ENCODE measurements around the gene WDR76. TPM values are rescaled to one million over a fixed set of nuclear protein-coding genes. Genes with fewer than 3 reads are reported as not detected.
"Not testable (repeated sequence)": the region's sequence is repeated elsewhere in the genome, so short reads cannot be mapped to it uniquely, and the experiment has no call there.

Gene WDR76
- total RNA-seq, 2 donors from 2014 or later: 6.2 to 6.9 TPM

GRCh38 chr15:43831519-43832052 is 4.8 kb downstream of the WDR76 start:
- H3K27me3 ChIP-seq; H3K4me1 ChIP-seq; H3K27ac ChIP-seq; DNase-seq; H3K9me3 ChIP-seq; H3K4me3 ChIP-seq; H3K36me3 ChIP-seq (replicated peaks in 1 of 2; ENCODE audit: insufficient read depth in 1 of 2, low read depth in 2 of 2); ATAC-seq; intact Hi-C loops (cut with DNase I): not testable (repeated sequence)
- 89 to 95% methylated on average over 14 of the region's 14 CpGs for WGBS, 2 donors

DNA sequence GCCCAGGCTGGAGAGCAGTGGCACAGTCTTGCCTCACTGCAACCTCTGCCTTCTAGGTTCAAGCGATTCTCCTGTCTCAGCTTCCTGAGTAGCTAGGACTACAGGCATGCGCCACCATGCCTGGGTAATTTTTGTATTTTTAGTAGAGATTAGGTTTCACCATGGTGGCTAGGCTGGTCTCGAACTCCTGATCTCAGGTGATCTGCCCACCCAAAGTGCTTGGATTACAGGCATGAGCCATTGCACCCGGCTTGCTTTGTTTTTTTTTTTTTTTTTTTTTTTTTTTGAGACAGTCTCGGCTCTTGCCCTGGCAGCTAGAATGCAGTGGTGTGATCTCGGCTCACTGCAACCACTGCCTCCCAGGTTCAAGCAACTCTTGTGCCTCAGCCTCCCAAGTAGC is 5.7 kb downstream of the WDR76 start:
- H3K27ac ChIP-seq; H3K9me3 ChIP-seq; H3K27me3 ChIP-seq; ATAC-seq; intact Hi-C loops (cut with DNase I); DNase-seq; H3K36me3 ChIP-seq (replicated peaks in 1 of 2; ENCODE audit: insufficient read depth in 1 of 2, low read depth in 2 of 2); H3K4me3 ChIP-seq; H3K4me1 ChIP-seq: not testable (repeated sequence)
- WGBS, 2 donors: 90 to 95% methylated on average over 6 of the region's 6 CpGs

- intact Hi-C loops (cut with DNase I): no loop called here
- DNase-seq (no peak), ATAC-seq (no peak)
Measured at GRCh38 chr15:43845421-43845820, 18.6 kb downstream of the WDR76 start.

DNA sequence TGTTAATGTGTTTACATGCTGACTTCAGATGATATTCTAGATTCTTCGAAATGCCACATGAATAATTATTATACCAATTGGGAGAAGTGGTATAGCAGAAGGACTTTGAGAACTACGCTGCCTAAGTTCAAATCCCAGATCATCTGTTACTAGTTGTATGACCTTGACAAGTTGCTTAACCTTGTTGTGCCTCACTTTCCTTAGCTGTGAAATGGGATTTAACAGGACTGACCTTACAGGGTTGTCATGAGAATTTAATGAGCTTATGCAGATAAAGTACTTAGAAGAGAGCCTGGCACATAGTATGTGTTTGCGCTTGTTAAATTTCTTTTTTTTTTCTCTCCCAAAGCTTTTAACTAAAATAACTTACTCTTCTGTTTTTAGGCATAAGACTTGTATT is 24.4 kb downstream of the WDR76 start:
- TF ChIP-seq POLR2A (IDR thresholded peaks at IDR 0.05): no peak
- no peak for TF ChIP-seq CTCF (IDR thresholded peaks at IDR 0.05)
- ATAC-seq (no peak), DNase-seq (no peak)
- WGBS, 2 donors: 94 to 98% methylated on average over 3 of the region's 3 CpGs
- intact Hi-C loops (cut with DNase I): no loop called here
- H3K9me3 ChIP-seq: no peaks in the 10 kb centered on the region
- H3K4me3 ChIP-seq: no peak overlapping the region
- H3K27ac ChIP-seq: no peak overlapping the region
- H3K27me3 ChIP-seq: no peaks in the 10 kb centered on the region
- H3K36me3 ChIP-seq (replicated peaks in 1 of 2; ENCODE audit: insufficient read depth in 1 of 2, low read depth in 2 of 2): peaks cover 0 to 2% of the 10 kb centered on the region in 2 donors
- no peaks in the 10 kb centered on the region for H3K4me1 ChIP-seq

More at GRCh38 chr15:43845421-43845820, 18.6 kb downstream of the WDR76 start:
- Histone ChIP-seq H3K4me3 (no peak overlapping the region), H3K36me3 (replicated peaks in 1 of 2; ENCODE audit: insufficient read depth in 1 of 2, low read depth in 2 of 2) (no peaks in the 10 kb centered on the region), H3K27ac (no peak overlapping the region), H3K9me3 (no peaks in the 10 kb centered on the region), H3K4me1 (no peaks in the 10 kb centered on the region), H3K27me3 (no peaks in the 10 kb centered on the region)
- TF ChIP-seq POLR2A (IDR thresholded peaks at IDR 0.05) (no peak), CTCF (IDR thresholded peaks at IDR 0.05) (no peak)

GRCh38 chr15:43852607-43853006 is 25.8 kb downstream of the WDR76 start:
- 97 to 100% methylated on average over 4 of the region's 4 CpGs for WGBS, 2 donors
- no peaks in the 10 kb centered on the region for H3K27me3 ChIP-seq
- ATAC-seq: no peak

More at GRCh38 chr15:43852607-43853006, 25.8 kb downstream of the WDR76 start:
- H3K9me3 ChIP-seq: no peaks in the 10 kb centered on the region
- H3K36me3 ChIP-seq (replicated peaks in 1 of 2; ENCODE audit: insufficient read depth in 1 of 2, low read depth in 2 of 2): peaks cover 0 to 2% of the 10 kb centered on the region in 2 donors
- TF ChIP-seq POLR2A (IDR thresholded peaks at IDR 0.05) (no peak), CTCF (IDR thresholded peaks at IDR 0.05) (no peak)
- no peak for DNase-seq
- no peak overlapping the region for H3K4me3 ChIP-seq
- intact Hi-C loops (cut with DNase I): no loop called here
- H3K27ac ChIP-seq: no peak overlapping the region
- no peaks in the 10 kb centered on the region for H3K4me1 ChIP-seq
